K562 (cell line): Measurements from ENCODE around the gene GAB2. TPM values are rescaled to one million over a fixed set of nuclear protein-coding genes. Genes with fewer than 3 reads are reported as not detected.

Source experiments
- BCLAF1 ChIP-seq, 2 experiments: fragments of 450-650 bp in 1 of 2; IDR thresholded peaks; 2 replicates each; pipeline ENCODE4 v1.6.1; 2011 to 2017; ENCODE audit warnings: low read depth in 2 of 2, antibody characterized with exemption in 1 of 2, borderline replicate concordance in 1 of 2, low read length in 1 of 2, mild to moderate bottlenecking in 1 of 2, mixed read lengths in 1 of 2; ENCODE audit not compliant: control insufficient read depth in 1 of 2
- FOSL1 ChIP-seq: fragments of 200-800 bp; sonication (Bioruptor generic); conservative IDR thresholded peaks from 2 replicates; pipeline ENCODE4 v1.6.1; 2016; ENCODE audit warnings: missing genetic modification characterization, missing compliant biosample characterization
- HNRNPUL1 ChIP-seq: fragments of 200-400 bp; formaldehyde crosslinking; IDR thresholded peaks from 2 replicates; pipeline ENCODE4 v1.6.1; 2017; ENCODE audit warnings: low read length
- JUND ChIP-seq, 2 experiments: IDR thresholded peaks; 2 replicates in 1 of 2; 3 replicates in 1 of 2; pipeline ENCODE4 v1.6.1; 2011; ENCODE audit warnings: borderline replicate concordance in 2 of 2, low read depth in 2 of 2, low read length in 2 of 2, improper control_type of control experiment in 1 of 2, missing biosample characterization in 1 of 2, missing genetic modification characterization in 1 of 2, missing genetic modification reagents in 1 of 2
- RAD21 ChIP-seq, 2 experiments: fragments of 250-450 bp in 1 of 2; fragments of 450-650 bp in 1 of 2; sonication (Bioruptor Pico) in 1 of 2; formaldehyde crosslinking in 1 of 2; IDR thresholded peaks in 1 of 2; conservative IDR thresholded peaks in 1 of 2; 2 replicates each; pipeline versions ENCODE4 v1.4.0 to v1.8.0; 2020 to 2022; ENCODE audit warnings: mild to moderate bottlenecking in 2 of 2, moderate library complexity in 1 of 2
- TRIM24 ChIP-seq, 2 experiments: fragments of 450-650 bp; IDR thresholded peaks; 2 replicates each; pipeline ENCODE4 v1.6.1; 2016
- ZNF395 ChIP-seq: fragments of 200-800 bp; sonication (Bioruptor generic); IDR thresholded peaks from 2 replicates; pipeline ENCODE4 v1.6.1; 2017; ENCODE audit warnings: missing genetic modification characterization, missing compliant biosample characterization
- ZNF584 ChIP-seq: fragments of 200-800 bp; sonication (Bioruptor generic); IDR thresholded peaks from 2 replicates; pipeline ENCODE4 v1.6.1; 2016; ENCODE audit warnings: low read depth, mild to moderate bottlenecking, missing genetic modification characterization, missing compliant biosample characterization
- ZNF592 ChIP-seq: fragments of 450-650 bp; IDR thresholded peaks from 2 replicates; pipeline ENCODE4 v1.6.1; 2017; ENCODE audit warnings: antibody characterized with exemption, mild to moderate bottlenecking
- ZNF740 ChIP-seq, 3 experiments: fragments of 200-800 bp in 1 of 3; sonication (Bioruptor generic) in 1 of 3; sonication (generic) in 1 of 3; formaldehyde crosslinking in 1 of 3; IDR thresholded peaks; 2 replicates each; pipeline versions ENCODE4 v1.6.1 to v1.8.0; 2016 to 2022; ENCODE audit warnings: mild to moderate bottlenecking in 2 of 3, missing compliant biosample characterization in 2 of 3, missing genetic modification characterization in 2 of 3, missing genetic modification reagents in 1 of 3
- polyA plus RNA-seq, 8 experiments: library from polyadenylated mRNA; depleted of rRNA in 4 of 8; stranded (reverse) in 5 of 8; unstranded in 3 of 8; fragments of >200 nt; fragmentation: Nextera tagmentation in 2 of 8; fragmentation: Illumina TruSeq in 1 of 8; extraction: Ambion mirVana in 2 of 8; extraction: Trizol in 1 of 8; gene quantifications; 2 replicates each; pipeline versions ENCODE4 v1.2.1 to v1.2.3, GENCODE V29; 2011 to 2014; ENCODE audit warnings: inconsistent platforms in 1 of 8, missing spikeins in 1 of 8
- total RNA-seq, 7 experiments: library from RNA; depleted of rRNA in 6 of 7; stranded (reverse); fragments of >200 nt in 6 of 7; fragmentation: Illumina TruSeq in 2 of 7; extraction: Trizol in 2 of 7; gene quantifications; 2 replicates each; pipeline versions ENCODE4 v1.2.1 to v1.2.3, GENCODE V29; 2011 to 2021; ENCODE audit warnings: low replicate concordance in 1 of 7
- TF ChIP-seq, protein P1 (sequence below), 2 experiments: fragments of 450-650 bp in 1 of 2; sonication (generic) in 1 of 2; formaldehyde crosslinking in 1 of 2; IDR thresholded peaks in 1 of 2; conservative IDR thresholded peaks in 1 of 2; 2 replicates each; pipeline versions ENCODE4 v1.6.1 to v1.8.1; 2016 to 2023; ENCODE audit warnings: mild to moderate bottlenecking in 2 of 2, moderate library complexity in 2 of 2, inconsistent platforms in 1 of 2, missing genetic modification reagents in 1 of 2

Gene GAB2
- total and polyA plus RNA-seq, 9 of the 15 experiments (the other 6 are each of a cell fraction or from before 2014, with no cell fraction given): 2.3 to 35.2 (median 16.1) TPM

DNA sequence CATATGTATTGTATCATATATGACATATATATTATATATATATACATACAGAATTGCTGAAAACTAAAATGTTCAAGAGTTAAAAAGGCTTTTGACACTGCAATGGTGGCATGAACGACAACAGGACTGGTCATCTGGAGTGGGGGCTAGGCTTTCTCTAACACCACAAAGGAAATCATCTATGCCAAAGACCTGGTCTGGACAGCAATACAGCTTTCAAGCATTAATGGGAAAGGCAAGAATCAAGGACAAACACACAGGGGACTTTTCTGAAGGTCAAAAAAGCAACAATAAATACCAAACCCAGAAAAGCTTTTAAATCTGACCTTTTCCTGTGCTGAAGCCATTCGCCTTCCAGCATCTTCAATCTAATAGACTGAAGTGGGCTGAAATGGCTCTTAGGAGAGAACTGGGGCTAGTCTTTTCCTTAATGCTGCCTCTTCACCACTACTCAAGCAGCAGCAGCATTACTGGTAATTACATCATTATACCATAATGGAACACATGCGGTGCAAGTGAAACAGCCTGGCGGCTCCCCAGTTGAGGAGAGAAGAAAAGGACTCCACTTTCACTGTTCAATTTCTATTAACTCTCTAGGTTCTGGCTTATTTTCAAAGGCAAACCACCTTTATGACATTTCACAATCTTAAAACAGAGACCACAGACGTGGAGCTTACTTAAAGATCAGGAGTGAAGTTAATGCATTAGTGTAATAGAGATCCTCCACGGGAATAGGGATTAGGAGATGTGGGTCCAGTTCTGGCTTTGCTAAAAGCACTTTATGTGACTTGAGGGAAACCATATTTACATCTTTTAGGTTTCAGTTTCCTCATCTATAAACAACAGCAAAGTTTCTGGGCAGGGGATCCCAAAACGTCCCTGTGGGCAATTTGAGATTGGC is 63.0 kb downstream of the GAB2 start (continued):
- peak; percentile 74; the same call in 1 of the 2 replicates for TF ChIP-seq JUND (IDR thresholded peaks at IDR 0.05; ENCODE audit: borderline replicate concordance, low read depth, low read length)
- no peak for TF ChIP-seq JUND (tag; IDR thresholded peaks at IDR 0.05; ENCODE audit: borderline replicate concordance, low read depth, low read length)
- peak in 1 of 2 experiments; percentile 48; a peak in 3 of 4 replicates for TF ChIP-seq RAD21 (CRISPR knock-in tag; conservative IDR thresholded peaks at IDR 0.05 in 1 of 2, IDR thresholded peaks at IDR 0.05 in 1 of 2)
- no peak for TF ChIP-seq ZNF395
- TF ChIP-seq ZNF740 (CRISPR knock-in tag; IDR thresholded peaks at IDR 0.05): no peak
- TF ChIP-seq ZNF740 (tag; IDR thresholded peaks at IDR 0.05): peak in 1 of 2 experiments; percentile 74; a peak in 2 of 4 replicates
- no peak for TF ChIP-seq HNRNPUL1
- peak; percentile 94 for TF ChIP-seq ZNF584 (CRISPR knock-in tag)
- TF ChIP-seq BCLAF1 (IDR thresholded peaks at IDR 0.05; ENCODE audit: borderline replicate concordance in 1 of 2, control insufficient read depth in 1 of 2, low read depth in 2 of 2, low read length in 1 of 2): no peak
- TF ChIP-seq FOSL1 (tag): peak; percentile 12; the same call in 1 of the 2 replicates
- peak in 1 of 2 experiments; percentile 46; a peak in 1 of 4 replicates for TF ChIP-seq TRIM24 (IDR thresholded peaks at IDR 0.05)
- peak; percentile 83 for TF ChIP-seq ZNF592
- TF ChIP-seq, protein P1, sequence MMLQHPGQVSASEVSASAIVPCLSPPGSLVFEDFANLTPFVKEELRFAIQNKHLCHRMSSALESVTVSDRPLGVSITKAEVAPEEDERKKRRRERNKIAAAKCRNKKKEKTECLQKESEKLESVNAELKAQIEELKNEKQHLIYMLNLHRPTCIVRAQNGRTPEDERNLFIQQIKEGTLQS (IDR thresholded peaks at IDR 0.05): peak; percentile 89
- TF ChIP-seq, protein P1 (CRISPR knock-in tag; conservative IDR thresholded peaks at IDR 0.05): no peak
